UCSD-AML1 (cell line): ENCODE results near the gene PJA2.

ENCODE experiments used
- DNase-seq: peaks from one replicate; lab custom pipeline; 2025; ENCODE audit not compliant: unreplicated experiment; lab: John Stamatoyannopoulos, UW

The PJA2 gene

GRCh38 chr5:109351988-109352864 is 57.5 kb downstream of the PJA2 start:
- no peak for DNase-seq

- no peak for DNase-seq
Measured at GRCh38 chr5:109350537-109351270, 59.1 kb downstream of the PJA2 start.

GRCh38 chr5:109349388-109349787 is 60.4 kb downstream of the PJA2 start:
- no peak for DNase-seq

- no peak for DNase-seq
Measured at GRCh38 chr5:109347252-109347888, 62.4 kb downstream of the PJA2 start.

GRCh38 chr5:109345699-109346098 is 64.1 kb downstream of the PJA2 start:
- no peak for DNase-seq

GRCh38 chr5:109340351-109340750 is 69.4 kb downstream of the PJA2 start:
- DNase-seq, result no peak

GRCh38 chr5:109335114-109335513 is 74.7 kb downstream of the PJA2 start:
- no peak for DNase-seq

GRCh38 chr5:109334056-109334455 is 75.7 kb downstream of the PJA2 start:
- DNase-seq, result no peak

GRCh38 chr5:109329333-109330237 is 80.2 kb downstream of the PJA2 start:
- DNase-seq, result no peak

- no peak for DNase-seq
Measured at GRCh38 chr5:109328626-109329025, 81.1 kb downstream of the PJA2 start.

GRCh38 chr5:109327570-109327969 is 82.2 kb downstream of the PJA2 start:
- no peak for DNase-seq

- no peak for DNase-seq
Measured at GRCh38 chr5:109326919-109327318, 82.9 kb downstream of the PJA2 start.

GRCh38 chr5:109325456-109325855 is 84.3 kb downstream of the PJA2 start:
- DNase-seq, result no peak

GRCh38 chr5:109324931-109325330 is 84.8 kb downstream of the PJA2 start:
- no peak for DNase-seq

GRCh38 chr5:109324351-109324750 is 85.4 kb downstream of the PJA2 start:
- no peak for DNase-seq

- no peak for DNase-seq
Measured at GRCh38 chr5:109322694-109323093, 87.1 kb downstream of the PJA2 start.

GRCh38 chr5:109319351-109319750 is 90.4 kb downstream of the PJA2 start:
- no peak for DNase-seq

- DNase-seq, result no peak
Measured at GRCh38 chr5:109318455-109319108, 91.2 kb downstream of the PJA2 start.

GRCh38 chr5:109316634-109317033 is 93.1 kb downstream of the PJA2 start:
- DNase-seq, result no peak

- DNase-seq, result no peak
Measured at GRCh38 chr5:109315245-109315644, 94.5 kb downstream of the PJA2 start.
